ENCODE data around the gene MYPN. TPM values are rescaled to one million over a fixed set of nuclear protein-coding genes. Genes with fewer than 3 reads are reported as not detected.

Gene MYPN
- total RNA-seq, 2 experiments from 2014 or later = not detected

DNA sequence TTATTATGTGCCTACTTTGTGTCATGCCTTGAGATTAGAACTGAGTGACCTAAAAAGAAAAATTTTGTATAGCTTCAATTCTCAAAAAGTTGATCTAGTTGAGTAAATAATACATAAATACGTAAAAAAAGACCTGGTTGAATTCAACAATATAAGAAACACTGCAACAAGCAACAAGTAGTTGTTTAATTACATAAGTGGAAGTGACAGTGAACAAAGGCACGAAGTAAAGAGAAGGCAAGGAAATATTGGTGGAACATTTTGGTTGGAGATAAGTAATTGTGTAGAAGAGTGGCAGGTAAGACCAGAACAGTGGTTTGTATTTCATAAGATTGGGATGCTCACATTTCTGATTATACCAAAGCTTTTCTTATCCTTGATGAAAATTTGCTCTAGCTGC, 8.2 kb upstream of the MYPN start:
- no peaks in the 10 kb centered on the region for H3K9me3 ChIP-seq (ENCODE audit: control insufficient read depth in 1 of 2, insufficient read depth in 1 of 2, low read length in 2 of 2)
- Mint-ChIP-seq H3K27ac (no peak overlapping the region), H3K4me3 (no peak overlapping the region), H3K27me3 (peaks cover 6% of the 10 kb centered on the region), H3K36me3 (ENCODE audit: low read depth) (no peaks in the 10 kb centered on the region), H3K4me1 (ENCODE audit: low read depth) (no peaks in the 10 kb centered on the region), H3K9me3 (no peaks in the 10 kb centered on the region)
- CTCF ChIA-PET = interaction anchor here (0.6 kb wide), 1 partner anchor 231 kb away, joined by 4 read pairs; the partner anchor contains the start of gene HNRNPH3
- TF ChIP-seq, protein P1, sequence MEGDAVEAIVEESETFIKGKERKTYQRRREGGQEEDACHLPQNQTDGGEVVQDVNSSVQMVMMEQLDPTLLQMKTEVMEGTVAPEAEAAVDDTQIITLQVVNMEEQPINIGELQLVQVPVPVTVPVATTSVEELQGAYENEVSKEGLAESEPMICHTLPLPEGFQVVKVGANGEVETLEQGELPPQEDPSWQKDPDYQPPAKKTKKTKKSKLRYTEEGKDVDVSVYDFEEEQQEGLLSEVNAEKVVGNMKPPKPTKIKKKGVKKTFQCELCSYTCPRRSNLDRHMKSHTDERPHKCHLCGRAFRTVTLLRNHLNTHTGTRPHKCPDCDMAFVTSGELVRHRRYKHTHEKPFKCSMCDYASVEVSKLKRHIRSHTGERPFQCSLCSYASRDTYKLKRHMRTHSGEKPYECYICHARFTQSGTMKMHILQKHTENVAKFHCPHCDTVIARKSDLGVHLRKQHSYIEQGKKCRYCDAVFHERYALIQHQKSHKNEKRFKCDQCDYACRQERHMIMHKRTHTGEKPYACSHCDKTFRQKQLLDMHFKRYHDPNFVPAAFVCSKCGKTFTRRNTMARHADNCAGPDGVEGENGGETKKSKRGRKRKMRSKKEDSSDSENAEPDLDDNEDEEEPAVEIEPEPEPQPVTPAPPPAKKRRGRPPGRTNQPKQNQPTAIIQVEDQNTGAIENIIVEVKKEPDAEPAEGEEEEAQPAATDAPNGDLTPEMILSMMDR (IDR thresholded peaks at IDR 0.05) = no peak
- no peaks in the 10 kb centered on the region for H3K4me1 ChIP-seq (ENCODE audit: insufficient read depth, low read length)
- no peak overlapping the region for H3K27ac ChIP-seq (ENCODE audit: low read depth in 1 of 2, low read length in 2 of 2)
- no peaks in the 10 kb centered on the region for H3K36me3 ChIP-seq (ENCODE audit: insufficient read depth, low read length)
- DNase-seq (no peak), ATAC-seq (ENCODE audit: poor library complexity) (no peak)
- no peaks in the 10 kb centered on the region for H3K27me3 ChIP-seq (ENCODE audit: control insufficient read depth in 1 of 2, insufficient read depth in 2 of 2, low read length in 2 of 2)
- POLR2A ChIA-PET = no interaction called here
- intact Hi-C loops (cut with DNase I, micrococcal nuclease) = no loop called here
- no peak overlapping the region for H3K4me3 ChIP-seq (ENCODE audit: low read length)

DNA sequence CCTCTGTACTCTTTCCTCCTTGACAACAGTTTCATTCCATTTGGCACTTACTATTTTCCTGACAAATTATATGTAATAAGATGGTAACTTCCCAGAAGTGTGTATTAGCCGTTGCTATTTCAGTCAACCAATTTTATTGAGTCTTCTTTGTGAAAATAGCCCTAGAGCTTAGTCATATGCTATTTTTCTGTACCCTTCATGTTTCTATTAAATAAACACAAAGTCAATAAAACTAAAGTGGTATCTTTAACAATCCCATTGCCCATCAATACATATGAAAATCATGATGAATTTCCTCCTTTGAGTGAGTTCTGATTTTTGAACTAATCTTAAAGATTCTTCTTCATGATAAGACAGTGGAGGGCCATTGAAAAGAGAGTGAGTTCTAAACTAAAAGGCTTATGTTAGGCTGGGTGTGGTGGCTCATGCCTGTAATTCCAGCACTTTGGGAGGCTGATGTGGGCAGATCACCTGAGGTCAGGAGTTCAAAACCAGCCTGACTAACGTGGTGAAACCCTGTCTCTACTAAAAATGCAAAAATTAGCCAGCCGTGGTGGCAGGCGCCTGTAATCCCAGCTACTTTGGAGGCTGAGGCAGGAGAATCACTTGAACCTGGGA, 5.9 kb upstream of the MYPN start:
- Mint-ChIP-seq H3K36me3 (ENCODE audit: low read depth) (no peaks in the 10 kb centered on the region), H3K27ac (no peak overlapping the region), H3K4me1 (ENCODE audit: low read depth) (no peaks in the 10 kb centered on the region), H3K27me3 (peaks cover 6% of the 10 kb centered on the region), H3K4me3 (no peak overlapping the region), H3K9me3 (no peaks in the 10 kb centered on the region)
- POLR2A ChIA-PET = no interaction called here
- ATAC-seq (ENCODE audit: poor library complexity) = no peak
- Histone ChIP-seq H3K4me3 (ENCODE audit: low read length) (no peak overlapping the region), H3K9me3 (ENCODE audit: control insufficient read depth in 1 of 2, insufficient read depth in 1 of 2, low read length in 2 of 2) (no peaks in the 10 kb centered on the region), H3K4me1 (ENCODE audit: insufficient read depth, low read length) (no peaks in the 10 kb centered on the region), H3K27me3 (ENCODE audit: control insufficient read depth in 1 of 2, insufficient read depth in 2 of 2, low read length in 2 of 2) (no peaks in the 10 kb centered on the region), H3K36me3 (ENCODE audit: insufficient read depth, low read length) (no peaks in the 10 kb centered on the region), H3K27ac (ENCODE audit: low read depth in 1 of 2, low read length in 2 of 2) (no peak overlapping the region)
- intact Hi-C loops (cut with DNase I, micrococcal nuclease) = no loop called here
- DNase-seq = no peak
- TF ChIP-seq, protein P1 (IDR thresholded peaks at IDR 0.05) = no peak
- CTCF ChIA-PET = interaction anchor here (0.6 kb wide), 1 partner anchor 42 kb away, joined by 3 read pairs; no protein-coding TSS in a partner anchor

DNA sequence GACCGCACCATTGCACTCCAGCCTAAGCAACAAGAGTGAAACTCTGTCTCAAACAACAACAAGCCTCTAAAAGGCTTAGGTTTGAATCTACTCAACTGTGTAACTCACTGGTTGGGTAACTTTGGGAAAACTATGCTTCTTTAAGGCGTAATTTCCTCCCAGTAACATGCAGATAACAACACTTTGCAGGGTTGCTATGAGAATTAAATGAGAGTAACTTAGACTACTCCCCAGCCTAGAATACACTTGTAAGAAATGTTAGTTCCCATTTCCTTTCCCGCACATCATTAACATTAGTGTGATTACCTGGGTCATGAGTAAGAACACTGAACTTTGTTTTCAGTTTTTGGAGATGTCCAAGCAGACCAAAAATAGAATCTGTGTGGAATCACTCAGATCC, 5.4 kb upstream of the MYPN start:
- intact Hi-C loops (cut with DNase I, micrococcal nuclease) = no loop called here

More for the DNA sequence above, 5.4 kb upstream of the MYPN start:
- TF ChIP-seq, protein P1 (IDR thresholded peaks at IDR 0.05) = no peak
- no peaks in the 10 kb centered on the region for H3K4me1 ChIP-seq (ENCODE audit: insufficient read depth, low read length)
- no peak for DNase-seq
- no peak overlapping the region for H3K4me3 Mint-ChIP-seq
- H3K4me3 ChIP-seq (ENCODE audit: low read length) = no peak overlapping the region
- CTCF ChIA-PET = interaction anchor here (0.6 kb wide), 1 partner anchor 42 kb away, joined by 3 read pairs; no protein-coding TSS in a partner anchor
- no peaks in the 10 kb centered on the region for H3K36me3 ChIP-seq (ENCODE audit: insufficient read depth, low read length)
- no peaks in the 10 kb centered on the region for H3K36me3 Mint-ChIP-seq (ENCODE audit: low read depth)
- peaks cover 6% of the 10 kb centered on the region for H3K27me3 Mint-ChIP-seq
- H3K27me3 ChIP-seq (ENCODE audit: control insufficient read depth in 1 of 2, insufficient read depth in 2 of 2, low read length in 2 of 2) = no peaks in the 10 kb centered on the region
- H3K27ac ChIP-seq (ENCODE audit: low read depth in 1 of 2, low read length in 2 of 2) = no peak overlapping the region
- no peak for ATAC-seq (ENCODE audit: poor library complexity)
- no peaks in the 10 kb centered on the region for H3K9me3 Mint-ChIP-seq
- H3K27ac Mint-ChIP-seq = no peak overlapping the region
- H3K9me3 ChIP-seq (ENCODE audit: control insufficient read depth in 1 of 2, insufficient read depth in 1 of 2, low read length in 2 of 2) = no peaks in the 10 kb centered on the region
- no peaks in the 10 kb centered on the region for H3K4me1 Mint-ChIP-seq (ENCODE audit: low read depth)
- POLR2A ChIA-PET = no interaction called here

Measured in CD4-positive, alpha-beta T cell (primary cell).